Measurements from ENCODE around the gene RAB11FIP3. TPM values are rescaled to one million over a fixed set of nuclear protein-coding genes. Genes with fewer than 3 reads are reported as not detected.
A peak's percentile ranks its signal among the peaks of the same experiment; 100 is the strongest.

Gene RAB11FIP3
- total RNA-seq, 4 donors from 2014 or later = 27.0 to 50.1 (median 34.8) TPM

- no peaks in the 10 kb centered on the region for H3K36me3 ChIP-seq
- peaks cover 11 to 23% of the 10 kb centered on the region in 2 donors for H3K4me1 ChIP-seq
- in situ Hi-C loops (cut with MboI; ENCODE audit: low sequenced_read_pairs in 4 of 4) (no loop called here), intact Hi-C loops (cut with DNase I; ENCODE audit: low total_unique reads) (no loop called here)
- TF ChIP-seq POLR2A (IDR thresholded peaks at IDR 0.05) (no peak), CTCF (IDR thresholded peaks at IDR 0.05 in 4 of 5, conservative IDR thresholded peaks at IDR 0.05 in 1 of 5) (no peak)
- no peak for DNase-seq
- H3K27ac ChIP-seq = no peak overlapping the region
- no peaks in the 10 kb centered on the region for H3K9me3 ChIP-seq
- H3K4me3 ChIP-seq = no peak overlapping the region
- no peaks in the 10 kb centered on the region for H3K27me3 ChIP-seq
- no peak for ATAC-seq
These were observed 36.1 kb upstream of the RAB11FIP3 start for GRCh38 chr16:389352-389751.

DNA sequence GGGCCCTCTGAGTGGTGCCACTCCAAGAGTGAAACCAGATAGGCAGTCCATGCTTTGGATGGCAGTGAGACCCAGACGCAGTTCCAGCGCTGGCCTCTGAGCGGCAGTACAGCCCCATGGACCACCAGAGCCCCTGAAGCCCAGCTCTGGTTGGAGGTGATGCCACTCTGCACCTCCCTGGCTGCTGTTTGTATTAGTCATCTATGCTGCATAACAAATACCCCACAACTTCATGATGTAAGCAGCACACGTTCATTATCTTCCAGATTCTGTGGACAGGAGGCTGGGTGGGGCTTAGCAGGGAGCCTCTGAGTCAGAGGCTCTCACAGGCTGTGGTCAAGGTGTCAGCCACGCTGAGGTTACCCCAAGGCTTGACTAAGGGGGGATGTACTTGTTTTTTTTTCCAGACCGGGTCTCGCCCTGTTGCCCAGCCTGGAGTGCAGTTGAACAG lies 33.5 kb upstream of the RAB11FIP3 start:
- in situ Hi-C loops (cut with MboI; ENCODE audit: low sequenced_read_pairs in 4 of 4) (no loop called here), intact Hi-C loops (cut with DNase I; ENCODE audit: low total_unique reads) (loop anchor here (5.0 kb wide), 1 partner anchor 95 kb away; no protein-coding TSS in a partner anchor)
- no peaks in the 10 kb centered on the region for H3K36me3 ChIP-seq
- no peaks in the 10 kb centered on the region for H3K27me3 ChIP-seq
- H3K27ac ChIP-seq = no peak overlapping the region
- peak in 1 of 2 donors; percentile 55 for DNase-seq
- H3K4me1 ChIP-seq = peaks cover 8 to 10% of the 10 kb centered on the region in 2 donors
- no peak overlapping the region for H3K4me3 ChIP-seq
- TF ChIP-seq CTCF (IDR thresholded peaks at IDR 0.05 in 4 of 5, conservative IDR thresholded peaks at IDR 0.05 in 1 of 5) = peak; percentile 54 to 83 (median 73)
- no peak for TF ChIP-seq POLR2A (IDR thresholded peaks at IDR 0.05)
- no peaks in the 10 kb centered on the region for H3K9me3 ChIP-seq
- peak in 1 of 2 donors; percentile 79 for ATAC-seq

DNA sequence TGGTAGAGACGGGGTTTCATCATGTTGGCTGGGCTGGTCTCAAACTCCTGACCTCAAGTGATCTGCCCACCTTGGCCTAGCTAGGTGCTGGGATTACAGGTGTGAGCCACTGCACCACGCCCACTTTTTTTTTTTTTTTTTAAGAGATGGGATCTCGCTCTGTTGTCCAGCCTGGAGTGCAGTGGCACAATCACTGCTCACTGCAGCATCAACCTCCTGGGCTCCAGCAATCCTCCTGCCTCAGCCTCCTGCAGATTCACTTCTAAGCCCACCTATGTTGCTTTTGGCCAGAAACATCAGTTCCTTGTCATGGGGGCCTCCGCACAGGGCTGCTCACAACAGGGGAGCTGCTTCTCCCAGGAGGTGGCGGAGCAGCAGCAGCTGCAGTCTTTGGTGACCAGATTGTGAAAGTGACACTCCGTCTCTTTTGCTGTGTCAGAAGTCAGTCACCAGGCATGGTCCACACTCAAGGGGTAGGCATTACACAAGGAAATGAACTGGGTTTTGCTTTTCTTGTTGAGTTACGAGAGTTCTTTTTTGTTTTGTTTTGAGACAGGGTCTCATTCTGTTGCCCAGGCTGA lies 32.9 kb upstream of the RAB11FIP3 start:
- Histone ChIP-seq H3K4me3 (no peak overlapping the region), H3K27me3 (no peaks in the 10 kb centered on the region), H3K9me3 (no peaks in the 10 kb centered on the region), H3K27ac (no peak overlapping the region), H3K36me3 (no peaks in the 10 kb centered on the region), H3K4me1 (peaks cover 8 to 10% of the 10 kb centered on the region in 2 donors)
- DNase-seq (no peak), ATAC-seq (no peak)
- in situ Hi-C loops (cut with MboI; ENCODE audit: low sequenced_read_pairs in 4 of 4) = no loop called here
- intact Hi-C loops (cut with DNase I; ENCODE audit: low total_unique reads) = loop anchor here (5.0 kb wide), 1 partner anchor 95 kb away; no protein-coding TSS in a partner anchor
- TF ChIP-seq CTCF (IDR thresholded peaks at IDR 0.05 in 4 of 5, conservative IDR thresholded peaks at IDR 0.05 in 1 of 5) (no peak), POLR2A (IDR thresholded peaks at IDR 0.05) (no peak)

- intact Hi-C loops (cut with DNase I; ENCODE audit: low total_unique reads) (no loop called here), in situ Hi-C loops (cut with MboI; ENCODE audit: low sequenced_read_pairs in 4 of 4) (no loop called here)
- no peak for DNase-seq
- no peak for ATAC-seq
- peak overlapping the region; percentile 60 to 91 (median 73) for H3K27ac ChIP-seq
- H3K27me3 ChIP-seq = no peaks in the 10 kb centered on the region
- peaks cover 13 to 16% of the 10 kb centered on the region in 2 donors for H3K4me1 ChIP-seq
- H3K4me3 ChIP-seq = peak overlapping the region in 3 of 4 donors; percentile 58 to 61 (median 59)
- TF ChIP-seq POLR2A (IDR thresholded peaks at IDR 0.05) = no peak
- no peak for TF ChIP-seq CTCF (IDR thresholded peaks at IDR 0.05 in 4 of 5, conservative IDR thresholded peaks at IDR 0.05 in 1 of 5)
- no peaks in the 10 kb centered on the region for H3K9me3 ChIP-seq
- no peaks in the 10 kb centered on the region for H3K36me3 ChIP-seq
These were observed 29.2 kb upstream of the RAB11FIP3 start for GRCh38 chr16:396199-396598.

All from gastrocnemius medialis (tissue), 4 donors.